Liver (tissue), 9 donors: Measurements from ENCODE around the gene MDN1. TPM values are rescaled to one million over a fixed set of nuclear protein-coding genes. Genes with fewer than 3 reads are reported as not detected.

ENCODE experiments used
- DNase-seq: peaks from one replicate; pipeline ENCODE4 v3.0.0-alpha.2; 2017; ENCODE audit warnings: low spot score
- H3K27ac ChIP-seq, 2 donors: one replicate each; pipeline ENCODE4 v1.7.0; 2013; ENCODE audit warnings: inconsistent platforms in 2 of 2, low read length in 2 of 2, control low read depth in 1 of 2, low read depth in 1 of 2, mild to moderate bottlenecking in 1 of 2
- H3K27me3 ChIP-seq, 4 donors: one replicate each; pipeline versions ENCODE4 v1.6.1 to v1.7.0; 2013; ENCODE audit warnings: low read length in 3 of 4, inconsistent platforms in 1 of 4, mild to moderate bottlenecking in 1 of 4, moderate library complexity in 1 of 4; ENCODE audit not compliant: control insufficient read depth in 4 of 4, insufficient read depth in 4 of 4
- H3K36me3 ChIP-seq, 4 donors: one replicate each; pipeline versions ENCODE4 v1.6.1 to v1.7.0; 2013; ENCODE audit warnings: low read length in 3 of 4, mild to moderate bottlenecking in 3 of 4, low read depth in 1 of 4, moderate library complexity in 1 of 4; ENCODE audit not compliant: control insufficient read depth in 4 of 4, insufficient read depth in 3 of 4
- H3K4me1 ChIP-seq, 4 donors: one replicate each; pipeline versions ENCODE4 v1.6.1 to v1.7.0; 2013; ENCODE audit warnings: low read length in 3 of 4, mild to moderate bottlenecking in 3 of 4, moderate library complexity in 1 of 4; ENCODE audit not compliant: control insufficient read depth in 4 of 4, insufficient read depth in 4 of 4
- H3K4me3 ChIP-seq, 3 donors: one replicate each; pipeline versions ENCODE4 v1.6.1 to v1.7.0; 2013; ENCODE audit warnings: low read length in 3 of 3, control low read depth in 1 of 3, low read depth in 1 of 3, mild to moderate bottlenecking in 1 of 3
- H3K9ac ChIP-seq, 2 donors: one replicate each; pipeline ENCODE4 v1.7.0; 2013; ENCODE audit warnings: low read length in 2 of 2, mild to moderate bottlenecking in 2 of 2, moderate library complexity in 2 of 2, control low read depth in 1 of 2, low read depth in 1 of 2
- H3K9me3 ChIP-seq, 4 donors: one replicate each; pipeline versions ENCODE4 v1.6.1 to v1.7.0; 2013; ENCODE audit warnings: low read length in 3 of 4; ENCODE audit not compliant: control insufficient read depth in 4 of 4
- CTCF ChIP-seq: fragments of 150-350 bp; IDR thresholded peaks from 2 replicates; pipeline ENCODE4 v1.5.1; 2017; ENCODE audit warnings: improper control_type of control experiment, low read depth, low read length; ENCODE audit not compliant: missing input control
- FOXA1 ChIP-seq: IDR thresholded peaks from 2 replicates; pipeline ENCODE4 v1.6.1; 2016; ENCODE audit warnings: antibody characterized with exemption
- FOXA2 ChIP-seq: IDR thresholded peaks from 2 replicates; pipeline ENCODE4 v1.6.1; 2016; ENCODE audit warnings: antibody characterized with exemption
- JUND ChIP-seq, 2 donors: IDR thresholded peaks; 2 replicates each; pipeline ENCODE4 v1.6.1; 2016; ENCODE audit warnings: antibody characterized with exemption in 2 of 2
- MAX ChIP-seq: IDR thresholded peaks from 2 replicates; pipeline ENCODE4 v1.6.1; 2016; ENCODE audit warnings: antibody characterized with exemption
- NR2F2 ChIP-seq: IDR thresholded peaks from 2 replicates; pipeline ENCODE4 v1.6.1; 2016; ENCODE audit warnings: antibody characterized with exemption
- RAD21 ChIP-seq, 2 donors: IDR thresholded peaks; 2 replicates each; pipeline ENCODE4 v1.6.1; 2016; ENCODE audit warnings: antibody characterized with exemption in 2 of 2, mild to moderate bottlenecking in 2 of 2
- REST ChIP-seq: IDR thresholded peaks from 2 replicates; pipeline ENCODE4 v1.6.1; 2016; ENCODE audit warnings: antibody characterized with exemption, mild to moderate bottlenecking
- RXRA ChIP-seq, 2 donors: IDR thresholded peaks; 2 replicates each; pipeline ENCODE4 v1.6.1; 2017 to 2018; ENCODE audit warnings: antibody characterized with exemption in 2 of 2, mild to moderate bottlenecking in 1 of 2
- SP1 ChIP-seq: IDR thresholded peaks from 2 replicates; pipeline ENCODE4 v1.6.1; 2018; ENCODE audit warnings: antibody characterized with exemption, mild to moderate bottlenecking
- TAF1 ChIP-seq: conservative IDR thresholded peaks from 2 replicates; pipeline ENCODE4 v1.6.1; 2016; ENCODE audit warnings: antibody characterized with exemption, mild to moderate bottlenecking
- YY1 ChIP-seq: IDR thresholded peaks from 2 replicates; pipeline ENCODE4 v1.6.1; 2016; ENCODE audit warnings: antibody characterized with exemption, mild to moderate bottlenecking
- WGBS: extraction: QIAGEN DNeasy Blood & Tissue Kit; methylation state at CpG from one replicate; pipeline ENCODE4 v1.1.7; 2013; 5-methylcytosine and 5-hydroxymethylcytosine counted together
- polyA plus RNA-seq, 2 donors: library from polyadenylated mRNA; stranded (reverse) in 1 of 2; unstranded in 1 of 2; fragments of 200-250 nt in 1 of 2; fragments of >200 nt in 1 of 2; fragmentation: Nextera tagmentation in 1 of 2; extraction: Ambion mirVana in 1 of 2; gene quantifications; one replicate each; pipeline versions ENCODE4 v1.2.1 to v1.2.3, GENCODE V29; 2013 to 2015
- total RNA-seq, 2 donors: library from RNA; depleted of rRNA; stranded (reverse); fragments of >200 nt; gene quantifications; one replicate each; pipeline ENCODE4 v1.2.3, GENCODE V29; 2014
- donor health status: healthy.
- donor health status: healthy.
- donor health status: healthy.
- donor health status: healthy.
- donor health status: healthy.

MDN1 gene
- total and polyA plus RNA-seq, 4 donors, result 5.4 to 48.9 (median 22.8) TPM

- Histone ChIP-seq H3K36me3 (peaks cover 2 to 28% (median 17%) of the 10 kb centered on the region in 4 donors), H3K9ac (no peak overlapping the region), H3K4me3 (no peak overlapping the region), H3K27me3 (no peaks in the 10 kb centered on the region), H3K9me3 (no peaks in the 10 kb centered on the region), H3K27ac (no peak overlapping the region), H3K4me1 (peaks cover 0 to 32% (median 16%) of the 10 kb centered on the region in 4 donors)
- 97% methylated on average over 2 of the region's 2 CpGs for WGBS
- no peak for TF ChIP-seq REST
- no peak for TF ChIP-seq RAD21 (IDR thresholded peaks at IDR 0.05)
- TF ChIP-seq JUND (IDR thresholded peaks at IDR 0.05), result no peak
- no peak for DNase-seq
Measured at GRCh38 chr6:89790403-89790802, 29.2 kb downstream of the MDN1 start.

GRCh38 chr6:89789980-89790379 lies 29.6 kb downstream of the MDN1 start:
- Histone ChIP-seq H3K27me3 (no peaks in the 10 kb centered on the region), H3K36me3 (peaks cover 2 to 27% (median 17%) of the 10 kb centered on the region in 4 donors), H3K27ac (no peak overlapping the region), H3K4me3 (no peak overlapping the region), H3K9ac (no peak overlapping the region), H3K4me1 (peaks cover 0 to 36% (median 18%) of the 10 kb centered on the region in 4 donors), H3K9me3 (no peaks in the 10 kb centered on the region)
- 94% methylated on average over 1 of the region's 1 CpG for WGBS
- TF ChIP-seq FOXA1 (no peak), MAX (no peak), TAF1 (no peak), RXRA (IDR thresholded peaks at IDR 0.05) (no peak), NR2F2 (no peak), CTCF (no peak), FOXA2 (no peak), YY1 (no peak), REST (no peak), SP1 (no peak)
- no peak for DNase-seq
